Activated CD4-positive, CD25-positive, alpha-beta regulatory T cell (primary cell): ENCODE results near the gene VMO1.
A peak's percentile ranks its signal among the peaks of the same experiment; 100 is the strongest.

ENCODE experiments used
- DNase-seq, 4 experiments: peaks; one replicate each; lab custom pipeline; 2025; lab: John Stamatoyannopoulos, UW

Gene VMO1

DNA sequence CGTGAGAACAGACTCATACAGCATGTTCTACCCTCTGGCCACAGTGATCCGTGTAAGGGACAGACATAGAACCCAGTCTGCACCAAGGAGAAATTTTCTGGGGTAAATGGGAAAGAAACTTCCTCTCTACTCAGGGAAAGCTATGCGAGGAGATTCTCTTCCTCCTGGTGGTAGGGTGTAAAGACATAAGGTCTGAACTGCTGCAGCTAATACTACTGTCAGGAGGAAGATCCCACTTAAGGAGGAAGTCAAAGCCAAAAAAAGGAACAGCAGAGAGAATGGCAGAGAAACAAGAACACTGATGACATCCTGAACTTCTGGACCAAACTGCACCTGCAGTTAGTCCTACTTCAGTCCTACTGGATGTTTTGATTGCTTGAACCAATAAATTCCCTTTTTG is 21.6 kb downstream of the VMO1 start:
- no peak for DNase-seq

DNA sequence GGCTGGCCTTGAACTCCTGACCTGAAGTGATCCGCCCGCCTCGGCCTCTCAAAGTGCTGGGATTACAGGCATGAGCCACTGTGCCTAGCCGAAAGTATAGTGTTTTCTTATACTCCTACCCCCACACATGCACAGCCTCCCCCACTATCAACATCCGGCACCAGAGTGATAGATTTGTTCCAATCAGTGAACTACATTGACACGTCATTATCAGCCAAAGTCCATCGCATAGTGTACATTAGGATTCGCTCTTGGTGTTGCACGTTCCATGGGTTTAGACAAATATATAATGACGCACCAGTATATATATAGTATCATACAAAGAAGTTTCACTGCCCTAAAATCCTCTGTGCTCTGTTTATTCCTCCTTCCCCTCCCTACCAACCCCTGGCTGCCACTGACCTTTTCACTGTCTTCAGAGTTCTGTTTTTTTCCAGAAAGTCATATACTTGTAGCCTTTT is 26.4 kb downstream of the VMO1 start:
- no peak for DNase-seq

DNA sequence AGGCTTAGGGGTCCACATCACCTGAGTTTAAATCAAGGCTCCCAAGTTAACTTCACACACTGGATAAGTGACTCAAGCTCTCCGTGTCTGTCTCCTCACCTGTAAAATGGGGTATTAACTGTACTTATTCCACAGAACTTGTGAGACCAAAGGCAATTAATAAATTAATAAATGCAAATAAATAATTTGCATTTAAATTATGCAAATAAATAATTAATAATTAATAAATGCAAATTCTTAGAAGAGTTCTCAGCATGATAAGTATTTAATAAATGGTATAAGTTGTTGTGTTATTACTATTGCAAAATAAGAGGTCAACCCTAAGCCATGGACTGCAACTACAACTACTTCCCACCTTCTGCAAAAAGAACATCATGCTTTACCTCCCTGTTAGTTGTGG is 32.8 kb downstream of the VMO1 start:
- no peak for DNase-seq

DNA sequence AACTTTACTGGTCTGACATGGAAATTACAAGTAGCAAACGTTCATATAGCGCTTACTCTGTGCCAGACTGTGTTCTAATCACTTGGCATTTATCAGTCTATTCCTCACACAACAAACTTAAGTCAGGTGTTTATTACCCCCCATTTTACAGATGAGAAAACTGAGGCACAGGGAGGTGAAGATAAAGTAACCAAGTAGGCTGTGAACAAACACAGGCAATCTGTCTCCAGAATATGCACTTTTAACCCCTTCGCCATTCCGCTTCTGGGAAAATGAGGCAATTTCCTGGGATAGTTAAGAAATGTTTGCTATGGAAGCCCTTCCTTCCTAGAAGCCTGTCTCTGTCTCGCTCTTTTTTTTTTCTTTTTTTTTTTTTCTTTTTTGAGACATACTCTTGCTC is 34.2 kb downstream of the VMO1 start:
- no peak for DNase-seq

DNA sequence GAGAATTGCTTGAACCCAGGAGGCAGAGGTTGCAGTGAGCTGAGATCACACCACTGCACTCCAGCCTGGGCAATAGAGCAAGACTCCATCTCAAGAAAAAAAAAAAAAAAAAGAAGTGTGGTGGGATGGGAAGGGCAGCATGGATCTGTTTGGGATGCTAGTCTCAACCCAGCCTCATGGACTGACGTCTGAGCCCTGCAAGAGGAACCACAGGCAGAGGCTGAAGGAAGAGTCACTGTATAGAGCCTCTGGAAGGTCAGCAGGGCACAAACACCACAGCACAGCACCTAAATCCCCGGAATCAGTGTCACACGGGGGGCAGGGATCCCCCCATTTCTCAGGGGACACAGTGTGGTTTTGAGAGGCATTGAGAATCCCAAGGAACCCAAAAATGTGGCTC is 35.6 kb downstream of the VMO1 start:
- no peak for DNase-seq

DNA sequence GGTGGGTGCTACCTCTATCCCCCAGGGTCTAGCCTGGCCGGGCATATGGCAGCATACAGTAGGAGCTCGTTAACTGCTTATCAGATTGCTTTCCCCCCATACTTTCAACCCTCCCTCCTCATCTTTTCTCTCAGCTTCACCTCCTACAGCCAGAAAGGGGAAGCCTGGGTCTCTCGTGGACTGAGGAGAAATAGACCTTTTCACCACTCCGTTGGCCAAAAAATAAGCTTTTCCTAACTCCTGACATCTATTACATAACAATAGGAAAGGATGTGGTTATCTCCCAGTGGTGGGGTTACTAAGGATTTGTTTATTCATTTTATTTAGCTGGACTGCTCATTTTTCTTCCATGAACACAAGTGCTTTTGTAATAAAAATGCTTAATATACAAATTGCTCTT is 37.5 kb downstream of the VMO1 start:
- DNase-seq = no peak

DNA sequence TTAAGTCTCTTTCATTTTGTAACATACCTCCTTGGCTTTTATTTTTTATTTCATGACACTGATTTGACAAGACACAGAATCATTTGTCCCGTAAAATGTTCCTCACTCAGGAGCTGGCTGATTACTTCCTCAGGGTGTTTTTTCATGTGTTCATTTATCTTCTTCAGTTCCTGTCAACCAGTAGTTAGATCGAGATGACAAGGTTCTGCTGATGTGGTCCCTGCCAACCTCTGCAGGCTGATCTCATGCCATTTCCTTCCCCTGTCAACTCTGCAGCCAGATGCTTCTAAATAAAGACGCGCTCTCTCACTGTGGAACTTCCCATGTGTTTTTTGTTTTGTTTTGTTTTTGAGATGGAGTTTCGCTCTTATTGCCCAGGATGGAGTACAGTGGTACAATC is 38.3 kb downstream of the VMO1 start:
- DNase-seq = no peak

DNA sequence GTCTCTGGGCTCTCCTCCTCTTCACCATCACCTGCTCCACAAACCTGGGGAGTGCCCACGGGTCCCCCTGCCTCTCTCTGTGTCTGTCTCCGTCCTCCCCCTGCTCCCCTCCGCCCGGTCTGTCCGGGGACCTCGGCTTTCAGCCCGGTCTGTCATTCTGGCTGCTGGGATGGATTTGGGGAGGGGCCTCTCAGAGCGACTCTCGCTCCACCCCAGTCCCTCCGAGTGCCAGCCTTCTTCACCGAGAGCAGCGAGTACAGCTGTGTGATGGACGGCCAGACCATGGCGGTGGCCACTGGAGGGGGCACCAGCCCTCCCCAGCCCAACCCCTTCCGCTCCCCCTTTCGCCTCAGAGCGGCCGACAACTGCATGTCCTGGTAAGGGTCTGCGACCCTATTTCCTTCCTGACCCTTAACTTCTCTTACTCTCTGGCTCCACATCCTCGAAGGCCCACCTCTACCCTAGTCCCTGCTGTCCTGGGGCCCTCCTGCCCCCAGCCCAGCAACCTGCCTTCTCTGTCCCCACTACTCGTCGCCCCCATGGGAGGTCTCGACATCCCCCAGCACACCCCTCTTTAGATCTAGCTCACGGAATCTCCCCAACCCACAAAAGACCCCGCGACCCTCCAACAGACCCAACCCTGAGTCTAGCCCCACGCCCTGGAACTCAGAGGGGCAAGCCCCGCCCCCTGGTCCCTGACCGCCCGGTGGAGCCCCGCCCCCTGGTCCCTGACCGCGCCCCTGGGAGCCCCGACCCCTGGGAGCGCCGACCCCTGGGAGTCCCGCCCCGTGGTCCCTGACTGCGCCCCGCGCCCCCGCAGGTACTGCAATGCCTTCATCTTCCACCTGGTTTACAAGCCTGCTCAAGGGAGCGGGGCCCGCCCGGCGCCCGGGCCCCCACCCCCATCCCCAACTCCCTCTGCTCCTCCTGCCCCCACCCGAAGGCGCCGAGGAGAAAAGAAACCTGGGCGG is 40.9 kb downstream of the VMO1 start:
- DNase-seq = no peak

DNA sequence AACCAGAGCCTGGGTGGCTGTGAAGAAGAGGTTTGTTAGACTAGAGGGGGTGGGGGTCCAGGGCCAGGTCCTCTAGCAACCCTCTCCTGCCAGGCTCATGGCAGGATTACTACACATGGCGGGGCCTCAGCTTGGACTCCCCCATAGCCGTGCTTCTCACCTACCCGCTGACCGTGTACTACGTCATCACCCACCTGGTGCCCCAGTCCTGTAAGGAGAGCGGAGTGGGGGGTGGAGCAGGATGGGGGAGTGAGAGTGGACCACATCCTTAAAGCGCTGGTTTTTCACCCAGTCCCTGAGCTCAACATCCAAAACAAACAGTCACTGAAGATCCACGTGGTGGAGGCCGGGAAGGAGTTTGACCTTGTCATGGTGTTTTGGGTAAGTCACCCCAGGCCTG is 42.3 kb downstream of the VMO1 start:
- no peak for DNase-seq

DNA sequence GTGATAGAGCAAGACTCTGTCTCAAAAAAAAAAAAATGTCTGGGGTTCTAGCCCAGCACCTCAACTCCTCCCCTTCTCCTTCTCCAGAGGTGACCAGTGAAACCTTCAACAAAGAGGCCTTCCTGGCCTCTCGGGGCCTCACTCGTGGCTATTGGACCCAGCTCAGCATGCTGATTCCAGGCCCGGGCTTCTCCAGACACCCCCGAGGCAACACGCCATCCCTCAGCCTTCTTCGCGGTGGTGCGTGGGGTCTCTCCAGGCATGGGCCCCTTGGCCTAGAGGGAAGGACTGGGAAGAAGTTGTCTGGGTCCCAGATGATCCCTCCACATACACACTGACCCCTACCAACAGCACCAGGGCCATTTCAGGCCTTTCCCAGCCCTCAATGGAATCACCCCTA is 42.9 kb downstream of the VMO1 start:
- DNase-seq = no peak

DNA sequence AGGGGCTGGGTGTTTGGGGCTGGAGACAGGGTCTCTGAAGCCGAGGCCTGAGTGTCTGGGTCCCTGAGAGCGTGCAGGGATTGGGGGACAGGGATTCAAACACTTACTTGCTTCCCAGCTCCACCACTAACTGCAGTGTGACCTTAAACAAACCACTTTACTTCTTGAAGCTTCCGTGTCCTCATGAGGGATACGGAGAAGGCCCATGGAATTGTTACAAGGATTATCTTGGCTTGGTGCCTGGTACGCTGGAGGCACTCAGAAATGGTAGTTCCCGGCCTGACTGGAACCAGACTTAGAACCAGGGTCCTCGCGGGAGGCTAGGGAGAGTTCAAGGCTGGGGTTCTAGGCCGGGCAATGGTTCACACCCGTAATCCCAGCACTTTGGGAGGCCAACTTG is 43.5 kb downstream of the VMO1 start:
- no peak for DNase-seq

DNA sequence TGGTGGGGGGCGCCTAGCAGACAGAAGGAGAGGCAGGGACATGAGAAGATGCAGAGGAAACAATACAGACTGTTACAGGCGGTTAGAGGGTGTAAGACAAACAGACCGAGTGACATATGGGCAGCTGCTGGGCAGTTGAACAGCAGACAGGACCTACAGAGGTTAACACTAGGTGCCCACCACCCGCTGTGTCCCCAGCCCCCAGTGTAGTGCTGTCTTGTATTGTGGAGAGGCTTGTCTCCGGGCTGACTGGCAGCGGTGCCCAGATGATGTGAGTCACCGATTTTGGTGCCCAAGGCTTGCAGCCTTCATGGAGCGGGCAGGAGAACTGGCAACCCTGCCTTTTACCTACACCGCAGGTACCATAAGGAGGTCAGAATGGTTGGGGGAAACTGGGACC is 44.0 kb downstream of the VMO1 start:
- no peak for DNase-seq

DNA sequence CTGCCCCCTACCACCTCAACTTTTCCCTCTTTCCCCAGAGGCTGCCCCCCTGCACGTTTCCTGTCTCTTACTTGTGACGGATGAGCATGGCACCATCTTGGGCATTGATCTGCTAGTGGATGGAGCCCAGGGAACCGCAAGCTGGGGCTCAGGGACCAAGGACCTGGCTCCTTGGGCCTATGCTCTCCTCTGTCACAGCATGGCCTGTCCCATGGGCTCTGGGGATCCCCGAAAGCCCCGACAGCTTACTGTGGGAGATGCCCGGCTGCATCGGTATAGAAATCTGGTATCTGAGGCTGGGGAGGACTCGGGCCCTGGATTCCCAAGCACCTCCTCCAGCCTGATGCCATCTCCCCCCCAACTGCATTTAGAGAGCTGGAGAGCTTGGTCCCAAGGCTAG is 44.6 kb downstream of the VMO1 start:
- DNase-seq = no peak

DNA sequence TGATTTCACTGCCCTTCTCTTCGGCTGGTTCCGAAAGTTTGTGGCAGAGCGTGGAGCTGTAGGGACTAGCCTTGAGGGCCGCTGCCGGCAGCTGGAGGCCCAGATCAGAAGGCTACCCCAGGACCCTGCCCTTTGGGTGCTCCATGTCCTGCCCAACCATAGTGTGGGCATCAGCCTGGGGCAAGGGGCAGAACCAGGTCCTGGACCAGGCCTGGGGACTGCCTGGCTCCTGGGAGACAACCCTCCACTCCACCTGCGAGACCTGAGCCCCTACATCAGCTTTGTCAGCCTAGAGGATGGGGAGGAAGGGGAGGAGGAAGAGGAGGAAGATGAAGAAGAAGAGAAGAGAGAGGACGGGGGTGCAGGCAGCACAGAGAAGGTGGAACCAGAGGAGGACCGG is 45.6 kb downstream of the VMO1 start:
- DNase-seq = no peak

DNA sequence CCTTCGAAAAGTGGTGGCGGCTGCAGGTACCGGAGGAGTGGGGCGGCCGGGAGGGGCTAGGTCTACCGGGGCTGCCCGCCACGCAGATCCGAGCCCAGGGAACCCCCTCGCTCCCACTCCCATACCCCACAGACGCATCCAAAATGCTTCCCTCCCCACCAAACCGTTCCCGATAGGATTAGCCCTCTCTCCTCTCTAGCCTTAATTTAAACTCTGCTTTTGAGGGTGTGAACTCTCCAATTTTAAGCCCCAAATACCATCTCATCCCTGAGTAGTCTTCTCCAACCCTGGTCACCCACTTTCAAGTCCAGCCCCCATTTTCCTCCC is 46.2 kb downstream of the VMO1 start:
- DNase-seq = no peak

DNA sequence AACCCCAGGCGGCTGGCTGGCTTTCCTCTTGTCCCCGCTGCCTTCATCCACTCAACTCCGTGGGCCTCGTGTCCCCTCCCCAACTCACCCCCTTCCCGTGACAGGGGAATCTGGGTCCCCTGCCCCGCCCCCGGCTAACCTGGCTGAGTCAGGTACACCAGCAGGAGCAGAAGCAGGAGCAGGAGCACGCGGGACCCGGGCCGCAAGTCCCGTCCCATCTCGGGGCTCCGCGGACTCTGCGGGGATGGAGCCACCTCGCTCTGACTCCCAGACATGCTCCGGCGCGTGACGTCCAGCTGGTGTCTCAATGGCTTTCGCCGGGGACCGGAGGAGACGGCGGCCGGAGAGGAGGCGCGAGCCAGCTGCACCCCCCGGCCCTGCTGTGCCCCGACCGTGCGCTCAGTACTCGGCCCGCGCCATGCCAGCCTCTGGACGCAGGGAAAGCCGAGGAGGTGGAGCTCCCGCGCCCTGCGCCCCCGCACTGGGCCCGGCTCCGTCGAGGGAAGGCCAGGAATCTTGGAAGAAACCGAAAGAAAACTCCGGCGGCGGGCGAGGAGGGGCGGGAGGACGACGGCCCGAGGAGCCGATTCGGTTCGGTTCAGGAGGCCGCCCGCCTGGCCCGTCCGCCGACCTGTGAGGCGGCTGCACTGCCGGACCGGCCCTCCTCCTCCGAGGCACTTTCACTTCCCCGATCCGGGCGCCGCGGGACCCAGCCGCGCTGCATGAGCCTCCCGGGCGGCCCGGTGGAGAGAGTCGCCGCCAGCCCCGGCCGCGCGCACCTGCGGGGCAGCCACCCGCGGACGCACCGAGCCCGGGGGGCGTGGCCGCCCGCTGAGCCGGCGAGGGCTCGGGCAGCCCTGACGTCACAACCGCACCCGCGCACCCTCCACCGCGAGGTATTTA is 46.8 kb downstream of the VMO1 start, which contains the start of the genes CXCL16 and ZMYND15:
TSS of gene CXCL16 (minus strand) at position 807 of the 903 bp plus-strand sequence. CDS start at position 218, 589 bp downstream.
TSS of gene ZMYND15 (plus strand) at position 712 of the 903 bp plus-strand sequence. CDS start 716 bp downstream, outside the sequence.
- DNase-seq = peak in 2 of 4 experiments; percentile 24 to 30

DNA sequence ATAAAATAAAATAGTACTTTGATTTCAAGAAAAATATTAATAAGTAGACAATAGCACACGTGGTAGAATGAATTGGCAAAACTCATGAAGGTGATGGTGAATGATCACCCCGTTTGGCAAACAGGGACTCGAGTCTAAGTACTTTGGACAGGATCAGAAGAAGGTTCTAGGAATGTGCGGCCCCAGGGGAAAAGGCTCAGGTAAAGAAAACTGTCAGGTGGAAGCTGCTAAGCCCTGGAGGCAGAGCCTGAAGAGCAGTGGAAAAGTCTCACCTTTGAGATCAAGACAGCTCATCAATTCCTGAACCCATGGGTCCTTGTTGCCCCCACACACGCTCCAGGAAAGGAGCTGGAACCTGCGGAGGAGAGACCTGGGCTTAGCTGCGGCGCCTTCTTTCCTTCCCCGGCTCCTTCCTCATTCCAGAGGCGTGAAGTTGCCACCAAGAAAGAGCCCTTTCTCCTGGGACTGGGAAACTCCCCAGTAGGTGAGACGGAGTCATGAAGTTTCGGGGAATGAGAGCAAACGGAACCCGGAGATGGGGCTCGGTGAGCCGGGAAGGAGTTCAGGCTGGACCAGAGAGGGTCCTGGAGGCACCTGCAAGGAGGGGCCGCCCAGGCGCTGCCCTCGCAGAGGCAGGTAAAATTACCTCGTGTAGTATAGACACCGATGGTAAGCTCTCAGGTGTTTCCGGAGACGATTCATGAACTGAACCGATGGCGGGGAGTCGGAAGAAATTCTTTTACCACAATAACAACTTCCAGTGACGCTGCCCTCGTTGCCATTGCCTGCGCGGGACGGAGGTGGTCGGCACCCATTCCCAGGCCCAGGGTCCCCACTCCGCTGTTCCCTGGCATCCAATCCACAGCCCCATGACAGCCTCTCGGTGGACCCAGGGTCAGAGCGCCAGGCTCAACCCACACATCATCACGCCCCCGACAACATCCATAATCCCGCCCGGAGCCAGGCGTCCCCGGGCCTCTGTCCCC is 47.7 kb downstream of the VMO1 start:
- DNase-seq = no peak

DNA sequence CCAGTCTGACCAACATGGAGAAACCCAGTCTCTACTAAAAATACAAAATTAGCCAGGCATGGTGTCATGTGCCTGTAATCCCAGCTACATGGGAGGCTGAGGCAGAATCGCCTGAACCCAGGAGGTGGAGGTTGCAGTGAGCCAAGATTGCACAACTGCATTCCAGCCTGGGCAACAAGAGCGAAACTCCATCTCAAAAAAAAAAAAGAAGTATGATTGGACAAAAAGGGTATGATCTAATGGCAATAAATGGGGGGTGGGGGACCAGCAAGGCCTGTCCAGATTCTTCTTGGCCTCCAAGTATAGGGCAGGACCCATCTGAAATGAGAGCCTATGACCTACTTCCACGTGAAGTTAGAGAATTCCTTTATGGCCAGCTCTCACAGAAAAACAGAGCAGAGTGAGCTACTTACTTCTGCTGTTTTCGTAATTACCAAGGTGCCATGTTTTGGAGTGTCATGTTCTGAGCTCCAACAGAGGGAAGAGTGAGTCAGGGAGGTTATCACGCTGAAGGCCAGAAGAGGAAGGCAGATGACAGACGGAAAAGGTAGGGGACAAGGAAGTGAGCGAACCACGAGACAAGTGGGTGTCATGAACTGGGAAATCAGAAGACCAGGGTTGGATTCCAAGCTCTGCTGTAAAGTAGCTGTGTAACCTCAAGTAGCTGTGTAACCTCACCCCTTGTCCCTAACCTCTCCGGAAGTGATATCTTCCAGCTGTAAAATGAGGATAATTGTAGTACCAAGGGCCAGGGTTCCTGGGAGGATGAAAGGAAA is 50.1 kb downstream of the VMO1 start:
- no peak for DNase-seq
